HCT116 (cell line): Measurements from ENCODE around the gene PKD2. TPM values are rescaled to one million over a fixed set of nuclear protein-coding genes. Genes with fewer than 3 reads are reported as not detected.

ENCODE experiments used
- ATAC-seq: fragments of 200-7000 bp; cut with Tn5 transposase; 2 replicates; pipeline ENCODE4 v1.9.1; 2020; ENCODE audit warnings: mild to moderate bottlenecking, moderate library complexity
- BruUV-seq: library from RNA; stranded (reverse); fragments of 400-500 nt; replicated peaks from 2 replicates; lab custom pipeline; 2021; lab: Mats Ljungman, UMichigan
- CTCF ChIA-PET: fragments of 300-600 bp; sonication (Branson Sonifier 250); formaldehyde crosslinking; loops from one replicate; lab custom pipeline; 2021; ENCODE audit warnings: antibody characterized with exemption; lab: Charles Lee
- POLR2A ChIA-PET: fragments of 300-600, 350-600 bp; sonication (Branson Sonifier 250); formaldehyde crosslinking; loops from one replicate; lab custom pipeline; 2021; ENCODE audit warnings: antibody characterized with exemption; lab: Charles Lee
- RAD21 ChIA-PET, 2 experiments: fragments of 300-600 bp; sonication (Branson Sonifier 250); formaldehyde crosslinking; loops; one replicate each; lab custom pipeline; 2023; ENCODE audit warnings: low total read pairs in 2 of 2; ENCODE audit not compliant: uncharacterized antibody in 2 of 2, unreplicated experiment in 2 of 2, low non-redundant PET in 1 of 2; lab: Charles Lee
- DNase-seq: peaks from one replicate; pipeline ENCODE4 v3.0.0-alpha.2; 2010; ENCODE audit warnings: low read depth, low spot score
- H2AFZ ChIP-seq: fragments of 200-600 bp; shearing (Covaris generic), sonication (generic); 2 replicates; pipeline ENCODE4 v1.6.1; 2017; ENCODE audit warnings: low read depth, mixed run types, mixed read lengths, antibody characterized with exemption, low read length; ENCODE audit not compliant: poor library complexity, severe bottlenecking
- H3K27ac ChIP-seq: 2 replicates; pipeline ENCODE4 v1.5.1; 2012; ENCODE audit warnings: low read depth, low read length
- H3K27me3 ChIP-seq: fragments of 200-600 bp; sonication (generic); 2 replicates; pipeline ENCODE4 v1.6.1; 2016; ENCODE audit warnings: mixed run types, low read length, mixed read lengths; ENCODE audit not compliant: insufficient read depth
- H3K36me3 ChIP-seq, 2 experiments: fragments of 200-500 bp in 1 of 2; fragments of 200-600 bp in 1 of 2; sonication (Bioruptor generic) in 1 of 2; sonication (generic) in 1 of 2; 2 replicates each; pipeline versions ENCODE4 v1.5.1 to v1.6.1; 2014 to 2016; ENCODE audit warnings: low read length in 2 of 2, inconsistent platforms in 1 of 2, mixed read lengths in 1 of 2, mixed run types in 1 of 2; ENCODE audit not compliant: insufficient read depth in 2 of 2, control insufficient read depth in 1 of 2
- H3K4me1 ChIP-seq, 2 experiments: fragments of 200-600 bp in 1 of 2; sonication (generic) in 1 of 2; 2 replicates each; pipeline versions ENCODE4 v1.5.1 to v1.6.1; 2012 to 2017; ENCODE audit warnings: low read length in 2 of 2, inconsistent platforms in 1 of 2, mild to moderate bottlenecking in 1 of 2, mixed read lengths in 1 of 2, mixed run types in 1 of 2, moderate library complexity in 1 of 2; ENCODE audit not compliant: insufficient read depth in 2 of 2, control insufficient read depth in 1 of 2
- H3K4me2 ChIP-seq: fragments of 200-600 bp; sonication (generic); 2 replicates; pipeline ENCODE4 v1.6.1; 2017; ENCODE audit warnings: mixed run types, low read length, mixed read lengths
- H3K4me3 ChIP-seq, 2 experiments: fragments of 200-600 bp in 1 of 2; sonication (generic) in 1 of 2; replicated peaks in 1 of 2; 2 replicates each; pipeline ENCODE4 v1.5.1; 2011 to 2016; ENCODE audit warnings: low read length in 2 of 2, control low read depth in 1 of 2, low read depth in 1 of 2, mild to moderate bottlenecking in 1 of 2, mixed read lengths in 1 of 2, mixed run types in 1 of 2
- H3K79me2 ChIP-seq: fragments of 200-600 bp; sonication (generic); 2 replicates; pipeline ENCODE4 v1.6.1; 2017; ENCODE audit warnings: mild to moderate bottlenecking, mixed run types, low read length, moderate library complexity, mixed read lengths; ENCODE audit not compliant: insufficient read depth
- H3K9ac ChIP-seq: fragments of 200-600 bp; sonication (generic); 2 replicates; pipeline ENCODE4 v1.6.1; 2016; ENCODE audit warnings: low read length, mixed read lengths
- H3K9me2 ChIP-seq: fragments of 200-600 bp; sonication (generic), shearing (Covaris generic); 2 replicates; pipeline ENCODE4 v1.6.1; 2017; ENCODE audit warnings: mixed run types, mild to moderate bottlenecking, moderate library complexity; ENCODE audit not compliant: insufficient read depth
- H3K9me3 ChIP-seq, 2 experiments: fragments of 200-500 bp in 1 of 2; fragments of 200-600 bp in 1 of 2; sonication (Bioruptor generic) in 1 of 2; sonication (generic) in 1 of 2; 2 replicates each; pipeline ENCODE4 v1.6.1; 2014 to 2017; ENCODE audit warnings: low read length in 2 of 2, mixed read lengths in 2 of 2, inconsistent platforms in 1 of 2, low read depth in 1 of 2, mild to moderate bottlenecking in 1 of 2, mixed run types in 1 of 2, moderate library complexity in 1 of 2; ENCODE audit not compliant: control insufficient read depth in 1 of 2, insufficient read depth in 1 of 2
- H4K20me1 ChIP-seq: fragments of 200-600 bp; sonication (generic), shearing (Covaris generic); 2 replicates; pipeline ENCODE4 v1.6.1; 2017; ENCODE audit warnings: mixed run types, mild to moderate bottlenecking, moderate library complexity; ENCODE audit not compliant: insufficient read depth
- ATF3 ChIP-seq: IDR thresholded peaks from 2 replicates; pipeline ENCODE4 v1.6.1; 2012
- CTCF ChIP-seq, 3 experiments: fragments of 200-600 bp in 1 of 3; sonication (generic) in 1 of 3; IDR thresholded peaks in 2 of 3; conservative IDR thresholded peaks in 1 of 3; 2 replicates each; pipeline ENCODE4 v1.5.1; 2012 to 2017; ENCODE audit warnings: low read depth in 2 of 3, low read length in 2 of 3, antibody characterized with exemption in 1 of 3, borderline replicate concordance in 1 of 3, control low read depth in 1 of 3, mild to moderate bottlenecking in 1 of 3, mixed read lengths in 1 of 3, mixed run types in 1 of 3, moderate library complexity in 1 of 3; ENCODE audit not compliant: insufficient read depth in 1 of 3
- EGR1 ChIP-seq: IDR thresholded peaks from 2 replicates; pipeline ENCODE4 v1.6.1; 2012; ENCODE audit warnings: low read depth
- EZH2phosphoT487 ChIP-seq: fragments of 200-600 bp; IDR thresholded peaks from 2 replicates; pipeline ENCODE4 v1.6.1; 2018; ENCODE audit warnings: antibody characterized with exemption, borderline replicate concordance
- FOSL1 ChIP-seq: IDR thresholded peaks from 2 replicates; pipeline ENCODE4 v1.6.1; 2012; ENCODE audit warnings: low read depth
- JUND ChIP-seq: IDR thresholded peaks from 2 replicates; pipeline ENCODE4 v1.6.1; 2012
- MAX ChIP-seq: IDR thresholded peaks from 2 replicates; pipeline ENCODE4 v1.6.1; 2012
- POLR2A ChIP-seq: IDR thresholded peaks from 2 replicates; pipeline ENCODE4 v1.7.0; 2011; ENCODE audit warnings: borderline replicate concordance; ENCODE audit not compliant: insufficient read depth, insufficient read length; ENCODE audit errors: extremely low read depth
- RAD21 ChIP-seq: IDR thresholded peaks from 2 replicates; pipeline ENCODE4 v1.6.1; 2012; ENCODE audit warnings: low read depth, mild to moderate bottlenecking
- SIN3A ChIP-seq: IDR thresholded peaks from 2 replicates; pipeline ENCODE4 v1.6.1; 2012; ENCODE audit warnings: low read depth
- SP1 ChIP-seq: IDR thresholded peaks from 2 replicates; pipeline ENCODE4 v1.6.1; 2012; ENCODE audit warnings: low read depth
- SRF ChIP-seq: IDR thresholded peaks from 2 replicates; pipeline ENCODE4 v1.6.1; 2012; ENCODE audit warnings: low read depth
- TCF7L2 ChIP-seq: IDR thresholded peaks from 2 replicates; pipeline ENCODE4 v1.7.0; 2011; ENCODE audit warnings: borderline replicate concordance, inconsistent platforms; ENCODE audit not compliant: insufficient read depth, insufficient read length; ENCODE audit errors: extremely low read depth
- YY1 ChIP-seq: IDR thresholded peaks from 2 replicates; pipeline ENCODE4 v1.6.1; 2011; ENCODE audit warnings: low read length, low read depth, moderate library complexity, mild to moderate bottlenecking; ENCODE audit not compliant: insufficient replicate concordance; ENCODE audit errors: extremely low read depth
- ZNF274 ChIP-seq: fragments of 200-500 bp; sonication (Bioruptor generic); IDR thresholded peaks from 2 replicates; pipeline ENCODE4 v1.6.1; 2014; ENCODE audit warnings: mild to moderate bottlenecking, low read depth, low read length, inconsistent platforms
- intact Hi-C: fragments of 100-400 bp; cut with micrococcal nuclease; formaldehyde crosslinking; loops from 2 replicates; pipeline ENCODE4 v1.10.0; 2022
- total RNA-seq: library from RNA; stranded (reverse); gene quantifications from one replicate; pipeline ENCODE4 v1.2.1, GENCODE V29; 2021; ENCODE audit not compliant: unreplicated experiment

Gene PKD2
- total RNA-seq, 1 experiment from 2014 or later, result 10.1 TPM

GRCh38 chr4:87962398-87963146 is 44.9 kb upstream of the PKD2 start:
- H3K9me3 ChIP-seq, result no peaks in the 10 kb centered on the region
- H3K4me3 ChIP-seq, result no peak overlapping the region
- no peaks in the 10 kb centered on the region for H4K20me1 ChIP-seq
- no TSS peak for BruUV-seq
- H2AFZ ChIP-seq, result peak overlapping the region; percentile 89
- intact Hi-C loops, result no loop called here
- H3K79me2 ChIP-seq, result no peaks in the 10 kb centered on the region
- H3K9me2 ChIP-seq, result no peaks in the 10 kb centered on the region
- TF ChIP-seq CTCF (IDR thresholded peaks at IDR 0.05 in 2 of 3, conservative IDR thresholded peaks at IDR 0.05 in 1 of 3; ENCODE audit: borderline replicate concordance in 1 of 3, insufficient read depth in 1 of 3, low read depth in 2 of 3, low read length in 2 of 3) (no peak), ATF3 (no peak), SRF (no peak), EZH2phosphoT487 (no peak), RAD21 (no peak), FOSL1 (no peak), POLR2A (no peak), MAX (no peak), EGR1 (no peak), YY1 (no peak), ZNF274 (no peak), TCF7L2 (no peak), JUND (no peak), SIN3A (no peak), SP1 (no peak)
- ChIA-PET CTCF (interaction anchor here (1.2 to 2.8 kb wide), 2 partner anchors 11 to 71 kb away, joined by 4 to 18 read pairs; no protein-coding TSS in a partner anchor), POLR2A (no interaction called here), RAD21 (no interaction called here)
- H3K27ac ChIP-seq, result no peak overlapping the region
- no peaks in the 10 kb centered on the region for H3K27me3 ChIP-seq
- peak overlapping the region; percentile 27; the same call in 1 of the 2 replicates for H3K4me2 ChIP-seq
- DNase-seq (no peak), ATAC-seq (peak; percentile 41; the same call in 1 of the 2 replicates)
- no peak overlapping the region for H3K9ac ChIP-seq
- no peaks in the 10 kb centered on the region for H3K36me3 ChIP-seq
- H3K4me1 ChIP-seq, result peaks cover 0 to 11% of the 10 kb centered on the region in 2 experiments; a peak in 2 of 4 replicates
